DOHH2 (cell line): ENCODE data around the gene ABTB2.

Experiments used
- CTCF ChIP-seq: fragments of 200-600 bp; sonication (generic); IDR thresholded peaks from one replicate; pipeline ENCODE4 v1.5.1; 2014; ENCODE audit warnings: antibody characterized with exemption, mild to moderate bottlenecking, low read depth, low read length; ENCODE audit not compliant: poor library complexity, severe bottlenecking
- EZH2phosphoT487 ChIP-seq: fragments of 200-600 bp; sonication (generic); IDR thresholded peaks from 2 replicates; pipeline ENCODE4 v1.6.1; 2017; ENCODE audit warnings: borderline replicate concordance, mild to moderate bottlenecking, antibody characterized with exemption, low read length, moderate library complexity, mixed read lengths

GRCh38 chr11:34317036-34317360 lies 40.8 kb downstream of the ABTB2 start:
- TF ChIP-seq CTCF (no peak), EZH2phosphoT487 (no peak)
